ENCODE results near the gene EPS8L2. TPM values are rescaled to one million over a fixed set of nuclear protein-coding genes. Genes with fewer than 3 reads are reported as not detected.

The EPS8L2 gene
- total and polyA plus RNA-seq, 9 of the 15 experiments (the other 6 are each of a cell fraction or from before 2014, with no cell fraction given): 0.75 to 17.0 (median 3.7) TPM

- 0 out of 4 replicates have a peak, but pooled peaks of 1 of the 2 experiments have one; percentile 9 for TF ChIP-seq SIN3A (IDR thresholded peaks at IDR 0.05; ENCODE audit: borderline replicate concordance in 2 of 2, control insufficient read depth in 1 of 2, low read depth in 2 of 2, low read length in 2 of 2)
- no peak for TF ChIP-seq TBP (optimal IDR thresholded peaks at IDR 0.05; ENCODE audit: low read depth, low read length)
- TF ChIP-seq ZNF280A (IDR thresholded peaks at IDR 0.05; ENCODE audit: low read depth, partially characterized antibody): no peak
- no peak for TF ChIP-seq POLR2A (conservative IDR thresholded peaks at IDR 0.05)
- no peak for TF ChIP-seq ZNF561 (CRISPR knock-in tag; conservative IDR thresholded peaks at IDR 0.05)
- TF ChIP-seq ZNF165 (CRISPR knock-in tag; IDR thresholded peaks at IDR 0.05; ENCODE audit: borderline replicate concordance): no peak
- TF ChIP-seq ZNF551 (CRISPR knock-in tag; IDR thresholded peaks at IDR 0.05): no peak
- no peak for TF ChIP-seq ZNF507 (tag; conservative IDR thresholded peaks at IDR 0.05)
- no peak for TF ChIP-seq MEIS2 (IDR thresholded peaks at IDR 0.05; ENCODE audit: partially characterized antibody)
- TF ChIP-seq LEF1 (IDR thresholded peaks at IDR 0.05): no peak
- TF ChIP-seq ZNF778 (CRISPR knock-in tag; IDR thresholded peaks at IDR 0.05): no peak
- TF ChIP-seq ZBTB49 (CRISPR knock-in tag; IDR thresholded peaks at IDR 0.05; ENCODE audit: borderline replicate concordance): no peak
- peak; percentile 41 for TF ChIP-seq SAP30 (IDR thresholded peaks at IDR 0.05; ENCODE audit: borderline replicate concordance, insufficient read depth, low read depth, low read length, poor library complexity, severe bottlenecking)
- TF ChIP-seq NCOA4 (IDR thresholded peaks at IDR 0.05; ENCODE audit: partially characterized antibody): no peak
- no peak for TF ChIP-seq SIX5 (IDR thresholded peaks at IDR 0.05; ENCODE audit: borderline replicate concordance in 1 of 2, insufficient read depth in 1 of 2, low read depth in 1 of 2, low read length in 2 of 2)
- no peak for TF ChIP-seq USF2 (CRISPR knock-in tag; IDR thresholded peaks at IDR 0.05)
- TF ChIP-seq TAF15 (IDR thresholded peaks at IDR 0.05; ENCODE audit: low read depth, low read length): no peak
- TF ChIP-seq ETS1 (conservative IDR thresholded peaks at IDR 0.05; ENCODE audit: control insufficient read depth, low read depth, low read length): no peak
- TF ChIP-seq NFE2L1 (tag; IDR thresholded peaks at IDR 0.05; ENCODE audit: borderline replicate concordance, low read depth): no peak
- TF ChIP-seq ZNF263 (CRISPR knock-in tag; IDR thresholded peaks at IDR 0.05; ENCODE audit: borderline replicate concordance): peak; percentile 52; the same call in 1 of the 2 replicates
These were observed 70.7 kb downstream of the EPS8L2 start (continued) for GRCh38 chr11:776561-777287.
